Limb (tissue), 2 donors: ENCODE results near the gene LPO.

ENCODE experiments used
- DNase-seq, 2 donors: peaks; one replicate each; pipeline ENCODE4 v3.0.0-alpha.2; 2016; ENCODE audit errors: extremely low spot score in 2 of 2

LPO gene

GRCh38 chr17:58229384-58229783 lies 9.0 kb upstream of the LPO start:
- no peak for DNase-seq

GRCh38 chr17:58229881-58230280 lies 8.5 kb upstream of the LPO start:
- DNase-seq = no peak

DNA sequence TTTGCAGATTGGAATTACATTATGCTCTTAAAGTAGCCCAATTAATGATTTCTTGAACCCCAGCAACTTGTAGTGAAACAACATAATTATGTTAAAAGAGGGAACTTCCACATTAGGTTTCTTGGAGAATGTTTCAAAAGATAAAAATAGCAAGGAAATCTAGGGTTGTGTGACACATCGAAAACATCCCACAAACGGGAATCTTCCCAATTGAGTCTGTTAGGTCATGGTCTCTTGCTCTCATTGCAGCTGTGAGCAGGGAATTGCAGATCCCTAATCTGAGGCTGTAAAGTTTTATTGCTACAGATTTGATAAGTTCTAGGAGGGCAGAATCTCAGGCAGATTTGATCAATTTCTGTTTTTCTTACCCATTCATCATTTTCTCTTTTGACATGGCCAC lies 6.7 kb upstream of the LPO start:
- DNase-seq = no peak

- DNase-seq = no peak
These were observed 5.7 kb upstream of the LPO start for GRCh38 chr17:58232707-58233156.

DNA sequence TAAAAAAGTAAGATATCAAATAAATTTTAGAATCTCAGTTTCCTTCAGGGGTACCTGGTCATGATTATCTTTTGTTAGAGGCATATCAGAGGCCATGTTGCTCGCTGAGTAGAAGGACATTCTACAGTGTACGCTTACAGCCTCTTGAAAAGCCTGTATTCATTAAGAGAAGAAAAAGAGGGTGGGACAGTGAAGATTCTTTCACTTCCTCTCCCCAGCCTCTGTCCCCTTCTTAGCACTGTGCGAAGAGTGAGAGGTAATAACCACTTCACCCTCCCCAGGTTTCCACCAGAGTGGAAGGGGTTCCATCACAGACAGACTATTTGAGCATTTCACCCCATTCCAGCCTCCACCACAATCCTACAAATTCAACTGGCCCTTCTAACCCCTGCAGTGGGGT lies 4.8 kb upstream of the LPO start:
- DNase-seq = no peak

- no peak for DNase-seq
These were observed 3.9 kb upstream of the LPO start for GRCh38 chr17:58234512-58234911.

DNA sequence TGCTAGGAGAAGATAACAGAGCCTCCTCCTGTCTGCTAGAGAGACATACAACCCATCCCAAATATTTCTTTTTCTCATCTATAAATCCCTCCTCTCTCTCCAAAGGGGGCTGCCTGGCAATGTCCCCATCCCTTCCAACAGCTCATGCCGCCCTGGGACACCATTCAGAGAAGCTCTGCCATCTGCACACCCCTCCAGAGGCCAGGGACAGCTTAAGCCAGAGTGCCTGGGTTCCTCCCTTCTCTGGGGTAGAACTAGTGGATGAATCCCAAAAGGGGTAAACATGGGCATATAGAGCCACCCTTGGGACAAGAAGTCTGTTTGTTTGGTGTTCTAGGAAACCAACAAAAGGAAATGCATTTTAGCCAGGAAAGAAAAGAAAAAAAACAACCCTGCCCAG lies 2.6 kb upstream of the LPO start:
- no peak for DNase-seq

DNA sequence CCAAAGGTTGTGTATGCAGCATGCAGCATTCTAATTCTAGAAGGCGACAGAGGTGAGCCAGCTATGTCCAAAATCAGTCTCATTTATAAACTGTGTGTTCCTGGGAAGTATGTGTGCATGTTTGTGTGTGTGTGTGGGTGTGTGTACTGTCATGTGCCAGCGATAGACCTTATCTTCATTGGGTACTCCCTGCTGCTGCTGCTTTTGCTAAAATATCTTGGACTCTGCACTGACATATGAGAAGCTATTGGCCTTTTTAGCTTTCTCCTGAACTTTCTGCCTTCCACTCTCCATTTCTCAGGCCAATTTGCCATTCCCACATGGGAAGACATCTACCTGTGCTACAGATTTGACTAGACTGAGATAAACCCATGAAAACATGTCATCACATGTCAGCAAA lies 2.0 kb upstream of the LPO start:
- no peak for DNase-seq

DNA sequence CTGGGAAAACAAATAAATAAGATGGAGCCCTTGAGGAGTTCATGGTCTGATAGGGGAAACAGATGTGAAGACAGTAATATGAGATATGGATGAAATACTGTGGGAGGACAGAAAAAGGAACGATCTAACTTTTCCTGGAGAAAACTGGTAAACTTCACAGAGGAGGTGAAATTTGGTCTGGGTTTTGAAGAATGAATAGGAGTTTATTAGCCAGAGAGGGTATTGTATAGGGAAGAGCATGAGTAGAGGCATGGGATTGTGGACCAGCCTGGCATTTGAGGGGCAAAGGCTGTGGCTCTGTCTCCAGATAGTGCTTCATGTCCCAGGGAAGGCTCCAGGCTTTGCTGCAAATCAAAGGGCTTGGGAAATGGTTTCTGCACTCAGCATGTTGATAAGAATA lies 1.6 kb downstream of the LPO start:
- no peak for DNase-seq

GRCh38 chr17:58242171-58242784 lies 3.9 kb downstream of the LPO start:
- no peak for DNase-seq

- DNase-seq = no peak
These were observed 6.6 kb downstream of the LPO start for GRCh38 chr17:58244963-58245362.

DNA sequence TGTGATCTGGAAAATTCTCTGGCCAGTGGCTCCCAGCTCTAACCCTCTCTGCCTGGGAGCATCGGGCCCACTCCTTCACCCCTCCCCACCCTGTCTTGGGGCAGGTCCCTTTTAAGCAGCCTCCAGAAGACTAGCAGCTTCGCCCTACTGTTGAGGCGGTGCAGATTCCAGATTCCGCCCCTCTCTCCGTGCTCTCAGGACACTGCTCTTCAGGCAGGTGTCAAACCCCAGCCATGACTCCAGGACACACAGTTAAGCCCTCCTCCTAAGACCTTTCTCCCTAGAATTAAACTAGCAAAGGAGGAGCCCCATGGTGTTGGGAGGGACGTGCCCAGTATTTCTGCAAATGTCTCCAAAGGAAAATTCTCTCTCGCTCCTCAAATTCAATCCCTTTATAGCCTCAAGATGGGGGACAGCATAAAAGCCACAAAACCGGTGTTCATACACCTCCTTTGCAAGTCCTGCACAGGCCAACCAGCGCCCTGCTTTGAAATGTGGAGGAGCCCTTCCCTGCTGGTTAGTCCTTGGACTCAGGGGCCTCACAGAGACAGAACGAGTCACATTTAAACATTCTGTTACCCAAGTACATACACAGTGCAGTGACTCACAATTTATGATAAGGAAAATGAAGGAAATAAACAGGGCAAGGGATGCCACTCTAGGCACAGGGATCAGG lies 7.2 kb downstream of the LPO start:
- DNase-seq = no peak

DNA sequence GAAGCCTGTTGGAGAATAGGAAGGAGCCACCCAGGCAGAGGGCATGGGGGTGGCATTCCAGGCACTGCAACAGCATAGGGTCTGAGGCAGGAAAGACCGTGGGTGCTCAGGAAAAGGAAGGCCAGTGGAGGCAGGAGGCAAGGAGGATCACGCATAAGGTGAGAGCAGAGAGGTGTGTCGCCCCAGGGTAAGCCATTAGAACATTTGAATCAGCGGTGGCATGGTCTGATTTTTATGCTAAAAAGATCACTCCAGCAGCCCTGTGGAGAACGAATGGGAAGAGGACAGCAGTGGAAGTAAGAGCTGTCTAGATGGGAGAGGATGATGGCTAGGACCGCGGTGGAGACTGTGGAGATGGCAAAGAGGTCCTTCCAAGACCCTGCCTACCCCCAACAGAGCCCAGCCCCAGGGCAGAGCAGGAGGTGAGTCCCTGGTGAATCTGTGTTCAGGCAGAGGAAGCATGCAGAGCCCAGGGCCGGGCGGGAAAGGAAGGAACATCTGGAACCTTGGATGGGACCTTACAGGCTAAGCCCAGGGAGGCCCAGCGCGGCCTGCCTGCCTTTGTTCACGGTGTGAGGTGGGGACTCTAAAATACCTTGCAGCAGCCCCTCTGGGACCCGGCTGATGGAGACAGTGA lies 7.8 kb downstream of the LPO start:
- no peak for DNase-seq

GRCh38 chr17:58246781-58247180 lies 8.4 kb downstream of the LPO start:
- no peak for DNase-seq

DNA sequence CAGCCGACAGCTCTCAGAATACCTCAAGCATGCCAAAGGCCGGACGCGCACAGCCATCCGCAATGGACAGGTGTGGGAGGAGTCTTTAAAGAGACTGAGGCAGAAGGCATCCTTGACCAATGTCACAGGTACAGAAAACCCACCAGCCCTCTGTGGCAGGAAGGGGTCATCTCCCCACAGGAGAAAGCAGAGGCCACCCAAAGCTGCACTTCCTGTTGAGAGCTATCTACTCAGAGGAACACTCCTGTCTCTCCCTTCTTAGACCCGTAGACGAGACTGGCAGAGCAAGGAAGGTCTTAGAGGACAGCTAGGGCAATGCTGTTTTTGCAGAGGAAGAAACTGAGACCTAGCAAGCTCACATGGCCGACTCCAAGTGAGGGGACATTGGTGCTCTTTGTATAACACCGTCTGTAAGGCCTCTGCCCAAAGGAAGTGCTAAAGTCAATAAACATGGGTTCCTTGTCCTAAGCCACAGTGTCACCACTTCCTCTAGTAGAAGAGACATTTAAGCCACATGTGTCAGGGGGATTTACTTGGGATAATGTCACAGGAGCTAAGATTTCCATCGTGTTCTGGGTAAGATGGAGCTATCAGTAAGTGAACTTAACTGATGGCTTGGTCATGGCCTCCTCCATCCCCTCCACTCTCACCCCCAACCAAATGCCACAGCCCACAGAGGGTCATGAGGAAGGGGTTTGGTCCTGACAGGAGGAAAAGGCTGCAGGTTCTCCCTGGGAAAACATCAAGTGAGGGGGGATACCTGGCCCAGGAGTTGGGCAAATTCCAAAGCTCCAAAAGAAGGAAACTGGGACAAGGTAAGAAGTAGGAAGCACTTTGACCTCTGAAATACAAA lies 9.4 kb downstream of the LPO start:
- no peak for DNase-seq

DNA sequence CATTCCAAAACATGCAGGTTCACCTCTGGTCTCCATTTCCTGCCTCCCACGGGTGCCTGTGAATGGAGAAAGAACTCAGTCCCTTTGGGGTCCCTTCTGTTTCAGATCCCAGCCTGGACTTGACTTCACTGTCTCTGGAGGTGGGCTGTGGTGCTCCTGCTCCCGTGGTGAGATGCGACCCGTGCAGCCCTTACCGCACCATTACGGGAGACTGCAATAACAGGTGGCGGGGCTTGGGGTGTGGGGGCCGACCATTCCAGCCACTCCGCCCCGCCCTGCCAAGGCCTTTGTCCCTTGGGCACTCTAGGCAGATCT lies 10.5 kb downstream of the LPO start:
- DNase-seq = no peak

DNA sequence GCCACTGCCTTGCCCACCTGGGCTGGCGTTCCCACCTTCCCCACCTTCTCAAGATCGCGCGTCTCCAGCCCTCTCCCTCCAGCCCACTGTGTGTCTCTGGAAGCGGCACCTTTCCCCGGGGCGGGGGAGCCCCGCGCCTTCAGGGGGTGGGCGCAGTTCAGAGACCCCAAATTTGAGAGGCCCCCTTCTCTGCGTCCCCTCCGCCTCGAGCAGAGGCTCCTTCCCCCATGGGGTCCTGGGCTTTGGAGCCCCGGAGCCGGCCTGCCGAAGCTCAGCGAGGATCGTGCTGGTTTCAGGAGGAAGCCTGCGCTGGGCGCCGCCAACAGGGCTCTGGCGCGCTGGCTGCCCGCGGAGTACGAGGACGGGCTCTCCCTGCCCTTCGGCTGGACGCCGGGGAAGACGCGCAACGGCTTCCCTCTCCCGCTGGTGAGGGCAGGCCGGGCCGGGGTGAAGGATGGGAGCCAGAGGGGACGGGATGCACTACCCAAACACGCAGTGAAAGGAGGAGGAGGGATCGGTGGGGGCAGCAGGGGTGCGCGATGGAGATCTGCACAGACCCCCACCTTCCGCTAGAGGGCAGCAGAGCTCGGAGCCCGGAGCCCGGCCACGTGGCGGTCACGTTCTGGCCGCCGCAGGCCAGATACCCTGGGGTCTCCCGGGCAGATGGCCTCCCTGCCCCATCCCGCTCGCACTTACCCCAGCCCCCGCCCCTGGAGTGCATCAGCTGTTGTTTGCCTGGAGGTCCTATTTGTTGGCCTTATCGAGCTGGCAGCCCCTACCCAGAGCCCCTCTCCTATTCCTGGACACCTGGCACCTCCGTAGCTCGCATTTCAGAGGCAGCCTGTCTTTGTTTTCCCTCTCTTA lies 11.1 kb downstream of the LPO start:
- DNase-seq = peak; percentile 61 to 89

GRCh38 chr17:58250344-58251011 lies 12.1 kb downstream of the LPO start:
- no peak for DNase-seq

DNA sequence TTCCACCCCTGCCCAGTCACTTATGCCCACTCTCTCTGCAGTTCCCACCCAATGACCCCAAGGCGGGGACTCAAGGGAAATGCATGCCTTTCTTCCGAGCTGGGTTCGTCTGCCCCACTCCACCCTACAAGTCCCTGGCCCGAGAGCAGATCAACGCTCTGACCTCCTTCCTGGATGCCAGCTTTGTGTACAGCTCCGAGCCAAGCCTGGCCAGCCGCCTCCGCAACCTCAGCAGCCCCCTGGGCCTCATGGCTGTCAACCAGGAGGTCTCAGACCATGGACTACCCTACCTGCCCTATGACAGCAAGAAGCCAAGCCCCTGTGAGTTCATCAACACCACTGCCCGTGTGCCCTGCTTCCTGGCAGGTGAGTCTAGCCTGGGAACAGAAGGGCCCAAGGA lies 13.8 kb downstream of the LPO start:
- DNase-seq = no peak

DNA sequence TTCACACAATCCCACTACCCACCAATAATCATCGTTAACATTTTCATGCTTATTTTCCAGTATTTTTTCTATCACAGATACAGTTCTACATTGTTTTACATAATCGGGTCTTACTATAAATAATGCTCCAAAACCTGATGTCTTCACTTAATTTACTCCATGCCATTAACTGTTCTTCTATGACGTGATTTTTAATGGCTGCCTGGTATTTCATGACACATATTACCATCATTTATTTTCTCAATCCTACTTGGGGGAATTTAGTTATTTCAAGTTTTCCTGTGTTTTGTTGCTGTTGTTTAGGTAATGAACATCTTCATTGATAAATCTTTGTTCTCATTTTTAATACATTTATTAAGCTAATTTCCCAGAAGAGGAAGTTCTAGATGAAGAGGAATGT lies 14.7 kb downstream of the LPO start:
- no peak for DNase-seq

- no peak for DNase-seq
These were observed 16.4 kb downstream of the LPO start for GRCh38 chr17:58254803-58255202.
